ENCODE results near the gene ING5.
"Not testable (repeated sequence)": the region's sequence is repeated elsewhere in the genome, so short reads cannot be mapped to it uniquely, and the experiment has no call there.

ING5 gene

DNA sequence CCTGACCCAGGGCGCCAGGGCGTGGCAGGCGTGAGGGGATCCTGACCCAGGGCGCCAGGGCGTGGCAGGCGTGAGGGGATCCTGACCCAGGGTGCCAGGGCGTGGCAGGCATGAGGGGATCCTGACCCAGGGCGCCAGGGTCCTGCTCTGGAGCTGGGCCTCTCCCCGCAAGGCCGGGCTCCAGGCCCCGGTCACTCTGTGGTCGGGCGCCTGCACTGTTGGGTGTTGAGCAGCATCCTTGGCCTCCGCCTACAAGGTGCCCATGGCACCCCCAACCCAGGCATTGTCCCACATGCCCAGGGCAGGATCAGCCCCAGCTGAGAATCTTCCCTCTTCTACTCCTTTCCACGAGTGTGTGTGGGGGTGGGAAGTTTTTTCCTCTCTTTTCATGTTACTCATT is 41.2 kb downstream of the ING5 start:
- DNase-seq, result not testable (repeated sequence)

DNA sequence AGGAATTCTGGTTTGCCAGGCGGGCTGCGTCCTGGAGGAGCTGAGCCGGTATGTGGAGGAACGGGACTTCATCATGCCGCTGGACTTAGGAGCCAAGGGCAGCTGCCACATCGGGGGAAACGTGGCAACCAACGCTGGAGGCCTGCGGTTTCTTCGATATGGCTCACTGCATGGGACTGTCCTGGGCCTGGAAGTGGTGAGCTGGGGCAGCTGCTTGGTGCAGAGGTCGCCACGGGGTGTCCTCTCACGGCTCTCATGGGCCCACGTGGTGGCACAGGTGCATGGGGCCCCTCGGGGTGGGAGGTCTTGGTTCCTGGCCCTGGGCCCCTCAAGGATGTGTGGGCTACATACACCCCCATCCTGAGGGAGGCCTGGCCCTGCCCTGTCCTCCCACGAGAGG is 41.8 kb downstream of the ING5 start:
- DNase-seq, result no peak

DNA sequence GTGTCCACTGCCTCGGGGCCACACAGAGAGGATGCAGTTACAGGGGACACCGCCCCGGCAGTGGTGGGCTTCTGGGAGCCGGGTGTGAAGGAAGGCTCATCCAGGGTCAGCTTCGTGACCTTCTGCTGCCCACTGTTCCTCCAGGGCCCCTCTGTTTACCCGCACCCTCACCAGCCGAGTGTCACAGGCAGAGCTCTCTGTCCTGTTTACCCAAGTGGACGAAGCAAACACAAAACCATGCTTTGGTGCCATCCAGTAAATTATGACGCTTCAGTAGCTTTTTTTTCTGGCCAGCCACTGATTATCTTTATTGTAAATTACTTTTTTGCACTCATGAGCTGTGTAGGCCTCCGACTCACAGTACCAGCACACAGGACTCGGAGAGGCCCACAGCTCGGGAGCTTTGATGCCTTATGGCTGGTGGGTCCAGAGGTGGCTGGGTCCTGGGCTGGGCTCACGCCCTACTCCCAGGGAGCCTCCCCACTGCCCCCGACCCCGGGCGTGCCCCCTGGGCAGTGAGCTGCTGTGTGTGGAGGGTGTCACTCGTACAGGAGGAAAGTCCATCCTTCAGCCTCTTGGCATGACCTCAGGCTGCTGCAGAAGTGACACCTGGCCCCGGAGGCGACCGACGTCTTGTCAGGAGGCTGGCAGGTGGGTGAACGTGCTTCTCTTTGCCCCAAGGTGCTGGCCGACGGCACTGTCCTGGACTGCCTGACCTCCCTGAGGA is 42.4 kb downstream of the ING5 start:
- no peak for DNase-seq

DNA sequence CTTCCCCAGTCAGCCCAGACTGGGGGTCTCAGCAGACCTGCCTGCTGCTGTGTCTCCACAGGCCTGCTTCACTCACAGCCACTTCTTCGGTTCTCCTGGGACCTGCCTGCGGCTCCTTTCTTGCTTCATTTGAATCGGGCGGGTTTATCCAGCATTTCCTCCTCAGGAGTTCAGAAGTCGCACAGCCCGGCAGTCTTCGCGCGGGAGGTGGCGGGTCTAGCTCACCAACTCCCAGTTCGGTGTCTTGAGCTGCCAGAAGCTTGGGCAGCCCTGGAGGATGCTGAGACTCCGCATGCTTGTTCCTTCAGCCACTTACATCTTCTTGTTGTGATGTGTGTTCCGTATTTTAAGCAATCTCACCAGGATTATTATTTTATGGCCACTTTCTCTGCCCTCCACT is 43.4 kb downstream of the ING5 start:
- no peak for DNase-seq

DNA sequence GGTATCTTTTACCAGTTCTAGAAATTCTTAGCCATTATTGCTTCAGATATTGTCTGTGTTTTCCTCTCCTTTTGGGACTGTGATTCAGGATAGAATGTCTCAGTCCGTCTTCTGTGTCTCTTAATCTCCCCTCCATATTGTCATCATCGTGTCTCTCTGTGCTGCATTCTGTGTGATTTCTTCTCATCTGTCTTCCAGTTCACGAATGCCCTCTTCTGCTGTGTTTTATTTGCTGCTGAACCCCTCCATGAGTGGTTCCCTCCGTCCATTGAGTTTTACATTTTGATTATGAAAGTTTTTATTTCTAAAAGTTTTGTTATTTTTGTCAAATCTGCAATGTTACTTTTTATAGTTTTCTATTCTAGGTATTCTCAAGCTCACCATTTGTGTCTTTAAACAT is 44.2 kb downstream of the ING5 start:
- DNase-seq, result no peak

DNA sequence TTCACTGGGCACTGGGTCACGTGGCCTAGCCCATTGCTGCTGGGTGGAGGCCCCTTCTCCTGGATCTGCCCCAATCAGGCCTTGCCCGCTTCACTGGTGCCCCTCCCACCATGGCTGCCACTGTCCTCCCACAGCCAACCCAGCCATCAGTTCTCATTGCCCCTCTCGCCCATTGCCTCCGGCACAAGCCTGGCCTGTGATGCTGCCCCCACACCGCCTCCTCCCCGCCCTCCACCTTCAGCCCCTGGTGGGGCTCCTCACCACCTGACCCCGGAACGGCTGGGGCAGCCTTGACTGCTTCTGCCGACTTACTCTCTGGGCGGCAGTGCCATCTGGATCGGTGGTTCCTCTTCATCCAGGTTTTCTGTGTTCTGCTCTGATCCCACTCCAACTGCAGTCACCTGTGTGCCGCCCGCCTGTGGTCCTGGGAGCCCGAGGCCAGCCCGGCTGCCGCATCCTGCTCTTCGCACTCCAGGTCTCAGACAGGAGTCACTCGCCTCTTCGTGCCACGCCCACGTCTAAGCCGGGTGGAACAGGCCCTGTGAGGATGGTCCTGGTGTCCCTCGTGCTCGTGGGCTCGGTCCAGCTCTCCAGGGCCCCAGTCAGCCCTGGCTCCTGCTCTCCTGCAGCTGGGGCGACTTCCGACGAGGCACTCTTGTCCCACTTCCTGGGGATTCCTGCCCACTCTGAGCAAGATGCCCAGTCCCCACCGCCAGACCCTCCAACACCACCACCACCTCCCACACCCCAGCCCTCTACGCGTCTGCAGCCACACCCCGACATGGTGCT is 46.8 kb downstream of the ING5 start:
- no peak for DNase-seq

DNA sequence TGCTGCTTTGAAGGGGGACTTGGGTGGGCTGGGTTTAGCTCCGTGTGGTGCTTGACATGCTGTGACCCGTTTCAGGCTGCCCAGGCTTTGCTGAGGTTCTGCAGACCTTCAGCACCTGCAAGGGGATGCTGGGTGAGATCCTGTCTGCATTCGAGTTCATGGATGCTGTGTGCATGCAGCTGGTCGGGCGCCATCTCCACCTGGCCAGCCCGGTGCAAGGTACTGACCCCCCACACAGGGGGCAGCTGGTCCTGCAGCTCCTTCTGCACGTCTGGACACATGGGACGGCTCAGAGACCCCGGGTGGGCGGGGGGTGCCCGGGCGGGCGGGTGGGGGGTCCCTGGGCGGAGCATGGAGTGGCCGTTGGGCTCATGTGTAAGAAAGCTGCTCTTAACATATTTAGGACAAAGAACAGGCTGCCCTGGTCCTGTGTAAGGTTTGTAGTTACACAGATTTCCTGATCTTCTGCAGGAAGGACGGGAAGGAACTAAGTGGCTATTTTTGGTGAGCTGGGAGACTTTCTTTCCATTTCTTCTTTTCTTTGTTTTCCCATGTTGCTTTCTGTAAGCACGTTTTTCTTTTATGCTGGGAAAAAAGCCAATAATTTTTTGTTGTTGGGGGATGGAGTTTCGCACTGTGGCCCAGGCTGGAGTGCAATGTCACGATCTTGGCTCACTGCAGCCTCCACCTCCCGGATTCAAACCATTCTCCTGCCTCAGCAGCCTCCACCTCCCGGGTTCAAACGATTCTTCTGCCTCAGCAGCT is 48.4 kb downstream of the ING5 start:
- DNase-seq, result no peak

DNA sequence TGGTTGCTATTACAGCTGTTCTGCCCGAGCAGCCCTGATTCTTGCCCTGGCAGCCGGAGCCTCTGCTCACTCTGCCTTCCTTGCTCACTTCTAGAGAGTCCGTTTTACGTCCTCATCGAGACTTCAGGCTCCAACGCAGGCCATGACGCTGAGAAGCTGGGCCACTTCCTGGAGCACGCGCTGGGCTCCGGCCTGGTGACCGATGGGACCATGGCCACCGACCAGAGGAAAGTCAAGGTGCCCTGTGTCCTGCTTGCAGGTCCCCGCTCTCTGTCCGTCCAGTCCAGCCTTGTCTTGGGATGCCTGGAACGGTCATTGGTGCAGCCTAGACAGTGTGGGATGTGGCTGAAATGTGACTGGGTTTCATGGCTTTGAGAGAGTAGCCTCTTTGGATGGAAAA is 49.3 kb downstream of the ING5 start:
- DNase-seq, result no peak

DNA sequence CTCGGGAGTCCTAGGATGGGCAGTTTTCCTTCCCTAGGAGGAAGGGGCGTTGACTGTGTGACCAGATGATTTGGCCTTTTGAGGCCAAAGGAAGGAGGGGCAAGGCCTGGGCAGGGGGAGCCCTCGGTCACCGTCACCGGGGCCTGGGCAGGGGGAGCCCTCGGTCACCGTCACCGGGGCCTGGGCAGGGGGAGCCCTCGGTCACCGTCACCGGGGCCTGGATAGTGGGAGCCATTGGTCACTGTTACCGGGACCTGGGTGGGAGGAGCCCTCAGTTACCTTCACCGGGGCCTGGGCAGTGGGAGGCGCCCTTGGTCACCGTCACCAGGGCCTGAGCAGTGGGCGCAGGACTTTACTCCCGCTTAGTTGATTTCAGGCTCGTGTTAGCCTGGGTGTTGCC is 49.9 kb downstream of the ING5 start:
- DNase-seq, result no peak

DNA sequence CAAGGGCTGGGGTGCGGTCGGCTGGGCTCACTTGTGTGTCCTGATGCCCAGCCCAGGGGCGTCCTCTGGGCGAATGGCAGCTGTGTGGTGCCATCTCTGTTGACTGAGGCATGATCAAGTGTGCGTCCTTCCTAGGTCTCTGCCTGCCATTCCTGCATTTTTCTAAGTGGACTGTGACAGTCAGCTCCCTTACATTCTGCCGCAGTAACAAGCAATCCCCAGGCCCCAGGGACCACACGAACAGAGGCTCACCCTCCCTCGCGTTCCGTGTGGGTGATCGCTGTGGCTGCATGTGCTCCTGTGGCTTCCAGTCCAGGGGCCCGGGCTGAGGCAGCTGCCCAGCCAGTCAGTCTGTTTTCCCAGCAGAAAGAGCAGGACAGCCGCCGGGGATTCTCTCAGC is 50.4 kb downstream of the ING5 start:
- no peak for DNase-seq

DNA sequence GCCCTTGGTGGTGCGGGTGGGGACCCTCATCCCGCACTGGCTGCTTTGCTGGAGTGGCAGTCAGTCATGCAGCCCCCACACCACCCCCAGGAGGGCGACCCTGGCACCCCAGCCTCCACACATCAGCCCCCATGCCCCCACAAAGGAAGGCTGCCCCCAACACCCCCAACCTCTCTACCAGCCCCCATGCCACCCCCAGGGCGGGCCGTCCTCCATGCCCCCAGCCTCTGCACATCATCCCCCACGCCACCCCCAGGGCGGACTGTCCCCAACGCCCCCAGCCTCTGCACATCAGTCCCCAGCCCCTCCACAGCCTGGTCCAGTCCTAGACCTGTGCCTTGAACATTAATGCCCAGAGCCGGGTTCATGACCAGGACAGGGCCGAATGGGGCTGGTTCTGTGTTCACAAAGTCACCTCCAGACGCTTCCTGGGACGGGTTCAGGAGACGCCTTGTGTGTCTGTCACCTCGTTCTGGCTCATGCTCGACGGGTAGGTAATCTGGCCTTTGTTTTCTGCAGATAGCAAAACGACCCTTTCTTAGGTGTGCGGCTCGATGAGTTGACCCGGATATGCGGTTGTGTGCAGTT is 50.9 kb downstream of the ING5 start:
- no peak for DNase-seq

DNA sequence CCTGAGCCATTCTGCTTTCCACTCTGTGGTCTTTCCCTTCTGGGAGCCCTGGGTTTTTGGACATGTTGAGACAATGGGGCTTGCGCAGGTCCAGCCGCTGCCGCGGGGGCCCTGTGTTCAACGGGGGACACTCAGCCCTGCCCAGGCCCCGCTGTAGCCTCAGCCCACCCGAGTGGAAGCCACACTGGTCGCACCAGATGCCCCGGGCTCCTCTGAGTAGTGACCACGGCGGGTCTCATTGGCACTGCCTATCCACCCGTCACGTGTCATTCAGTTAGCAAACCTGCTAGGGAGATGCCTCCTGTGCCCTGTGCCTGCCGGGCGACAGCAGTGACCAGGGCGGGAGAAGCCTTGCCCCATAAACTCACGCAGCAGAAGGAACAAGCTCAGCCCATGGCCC is 51.7 kb downstream of the ING5 start:
- DNase-seq, result no peak

DNA sequence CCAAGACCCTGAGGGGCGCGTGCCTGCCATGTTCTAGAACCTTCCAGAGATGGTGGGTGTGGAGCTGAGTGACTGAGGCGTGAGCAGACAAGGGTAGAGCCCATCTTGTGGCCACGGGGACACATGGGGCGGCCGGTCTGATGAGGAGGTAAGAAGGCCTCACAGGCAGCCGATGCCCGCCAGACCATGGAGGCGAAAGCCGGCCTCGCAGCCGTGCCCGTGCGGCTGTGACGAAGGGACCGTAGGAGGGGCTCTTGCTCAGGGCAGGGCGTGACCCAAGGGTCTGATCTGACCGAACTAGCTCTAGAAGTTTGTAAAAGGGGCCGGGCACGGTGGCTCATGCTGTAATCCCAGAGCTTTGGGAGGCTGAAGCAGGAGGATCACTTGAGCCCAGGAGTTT is 52.2 kb downstream of the ING5 start:
- DNase-seq, result no peak

DNA sequence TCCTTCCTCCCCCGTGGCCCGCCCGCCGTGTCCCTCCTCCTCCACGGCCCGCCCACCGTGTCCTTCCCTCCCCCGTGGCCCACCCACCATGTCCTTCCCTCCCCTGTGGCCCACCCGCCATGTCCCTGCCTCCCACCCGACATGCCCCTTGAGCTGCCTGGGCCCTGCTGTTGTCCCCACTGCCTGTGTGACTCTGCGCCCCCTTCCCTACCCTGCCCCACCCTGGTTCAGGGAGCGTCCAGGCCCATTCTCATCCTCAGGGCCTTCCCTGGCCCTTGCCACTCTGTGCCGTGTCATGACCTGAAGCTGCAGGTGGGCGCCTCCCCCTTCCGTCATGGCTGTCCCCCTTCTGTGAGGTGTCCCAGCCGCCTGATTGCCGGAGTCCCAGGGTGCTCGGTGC is 53.3 kb downstream of the ING5 start:
- DNase-seq, result no peak

DNA sequence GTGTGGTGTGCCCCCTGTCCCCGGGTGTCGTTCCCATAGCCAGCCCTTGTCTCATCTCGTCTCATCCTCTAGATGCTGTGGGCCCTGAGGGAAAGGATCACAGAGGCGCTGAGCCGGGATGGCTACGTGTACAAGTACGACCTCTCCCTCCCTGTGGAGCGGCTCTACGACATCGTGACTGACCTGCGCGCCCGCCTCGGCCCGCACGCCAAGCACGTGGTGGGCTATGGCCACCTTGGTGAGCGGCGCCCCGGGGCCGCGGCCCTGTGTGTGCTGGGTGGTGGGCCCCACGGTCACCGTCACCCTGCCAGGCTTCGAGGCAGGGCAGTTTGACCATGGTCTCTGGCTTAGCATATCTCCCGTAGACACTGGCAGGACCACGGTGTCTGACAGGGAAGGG is 53.9 kb downstream of the ING5 start:
- DNase-seq, result no peak

DNA sequence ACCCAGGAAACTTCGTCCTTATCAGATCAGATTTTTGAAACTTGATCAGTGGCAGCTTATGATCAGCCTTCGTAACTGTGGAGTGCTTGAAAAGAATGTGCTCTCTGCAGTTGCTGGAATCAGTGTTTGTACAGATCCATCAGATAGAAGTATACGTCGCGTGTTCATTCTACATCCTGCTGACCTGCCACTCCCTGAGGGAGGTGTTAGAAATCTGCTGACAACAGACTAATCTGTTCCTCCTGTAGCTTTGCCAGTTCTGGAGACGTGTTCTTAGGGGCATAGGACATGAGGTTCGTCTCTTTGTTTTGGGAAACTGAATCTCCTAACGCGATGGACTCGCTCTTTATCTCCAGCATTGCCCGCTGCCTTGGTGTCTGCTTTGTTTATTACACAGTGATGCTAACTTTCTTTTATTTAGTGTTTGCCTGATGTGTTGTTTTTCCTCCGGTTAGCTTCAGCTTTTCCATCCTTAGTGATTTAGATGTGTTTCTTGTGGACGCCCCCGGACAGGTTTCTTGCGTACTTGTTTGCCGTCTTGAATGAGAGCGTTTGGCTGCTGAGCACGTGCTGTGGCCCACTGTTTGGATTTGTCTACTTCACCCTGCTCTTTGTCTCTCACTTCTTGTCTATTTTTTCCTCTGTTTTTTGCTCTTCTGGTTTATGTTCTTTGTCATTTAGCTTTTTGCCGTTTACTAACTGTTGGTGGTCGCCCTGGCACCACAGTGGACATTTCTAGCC is 57.4 kb downstream of the ING5 start:
- DNase-seq, result no peak

DNA sequence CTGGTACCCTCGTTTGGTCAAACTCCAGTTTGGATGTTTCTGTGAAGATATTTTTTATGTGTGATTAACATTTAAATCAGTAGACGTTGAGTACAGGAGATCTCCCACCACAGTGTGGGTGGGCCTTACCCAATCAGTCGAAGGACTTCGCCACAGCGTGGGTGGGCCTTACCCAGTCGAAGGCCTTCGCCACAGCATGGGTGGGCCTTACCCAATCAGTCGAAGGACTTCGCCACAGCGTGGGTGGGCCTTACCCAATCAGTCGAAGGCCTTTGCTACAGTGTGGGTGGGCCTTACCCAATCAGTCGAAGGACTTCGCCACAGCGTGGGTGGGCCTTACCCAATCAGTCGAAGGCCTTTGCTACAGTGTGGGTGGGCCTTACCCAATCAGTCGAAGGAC is 58.1 kb downstream of the ING5 start:
- not testable (repeated sequence) for DNase-seq

DNA sequence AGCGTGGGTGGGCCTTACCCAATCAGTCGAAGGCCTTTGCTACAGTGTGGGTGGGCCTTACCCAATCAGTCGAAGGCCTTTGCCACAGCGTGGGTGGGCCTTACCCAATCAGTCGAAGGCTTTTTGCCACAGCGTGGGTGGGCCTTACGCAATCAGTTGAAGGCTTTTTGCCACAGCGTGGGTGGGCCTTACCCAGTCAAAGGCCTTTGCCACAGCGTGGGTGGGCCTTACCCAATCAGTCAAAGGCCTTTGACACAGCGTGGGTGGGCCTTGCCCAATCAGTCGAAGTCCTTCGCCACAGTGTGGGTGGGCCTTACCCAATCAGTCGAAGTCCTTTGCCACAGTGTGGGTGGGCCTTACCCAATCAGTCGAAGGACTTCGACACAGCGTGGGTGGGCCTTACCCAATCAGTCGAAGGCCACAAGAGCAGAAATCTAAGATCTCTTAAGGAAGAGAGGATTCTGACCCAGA is 58.5 kb downstream of the ING5 start:
- no peak for DNase-seq

DNA sequence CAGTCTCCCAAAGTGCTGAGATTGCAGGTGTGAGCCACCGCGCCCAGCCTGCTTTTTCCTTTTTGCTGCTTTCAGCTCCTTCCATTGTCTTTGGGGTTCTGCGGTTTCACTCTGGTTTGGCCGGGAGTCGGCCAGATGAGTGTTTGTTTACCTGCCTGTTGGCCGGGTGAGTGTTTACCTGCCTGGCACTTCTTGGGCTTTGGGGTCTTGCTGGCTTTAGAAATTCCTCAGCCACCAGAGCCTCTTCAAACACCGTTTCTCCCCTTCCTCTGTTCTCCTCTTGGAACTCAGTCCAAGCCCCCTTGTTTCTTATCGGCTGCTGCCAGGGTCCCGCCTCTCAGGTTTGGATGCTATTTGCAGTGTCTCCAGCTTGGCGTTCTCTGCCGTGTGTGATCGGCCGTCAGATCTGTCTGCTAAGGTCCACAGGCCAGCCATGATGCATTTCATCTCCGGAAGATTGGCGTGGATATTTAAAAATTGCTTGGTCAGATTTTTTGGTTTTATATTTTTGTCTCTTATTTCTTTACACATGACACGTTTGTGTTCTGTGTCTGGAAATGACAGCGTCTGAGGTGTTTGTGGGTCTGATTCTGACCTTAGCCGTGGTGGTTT is 60.6 kb downstream of the ING5 start:
- DNase-seq, result no peak

DNA sequence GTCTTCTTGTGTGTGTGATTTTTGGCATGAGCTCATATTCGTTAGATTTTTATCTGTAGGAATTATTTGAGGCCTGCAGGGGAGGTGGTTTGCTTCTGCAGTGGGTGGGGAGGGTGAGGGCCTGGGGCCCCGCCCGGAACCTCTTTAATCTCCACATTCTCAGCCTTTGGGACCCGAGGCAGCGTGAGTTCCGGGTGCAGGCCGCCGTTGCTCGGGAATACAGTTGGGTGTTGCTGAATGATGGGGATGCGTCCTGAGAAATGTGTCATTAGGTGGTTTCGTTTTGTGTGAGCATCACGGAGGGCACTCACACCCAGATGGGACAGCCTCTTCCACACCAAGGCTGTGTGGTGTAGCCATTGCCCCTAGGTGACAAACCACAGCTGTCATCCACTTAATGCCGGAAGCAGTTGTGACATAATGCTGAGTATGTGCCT is 61.1 kb downstream of the ING5 start:
- no peak for DNase-seq

DNA sequence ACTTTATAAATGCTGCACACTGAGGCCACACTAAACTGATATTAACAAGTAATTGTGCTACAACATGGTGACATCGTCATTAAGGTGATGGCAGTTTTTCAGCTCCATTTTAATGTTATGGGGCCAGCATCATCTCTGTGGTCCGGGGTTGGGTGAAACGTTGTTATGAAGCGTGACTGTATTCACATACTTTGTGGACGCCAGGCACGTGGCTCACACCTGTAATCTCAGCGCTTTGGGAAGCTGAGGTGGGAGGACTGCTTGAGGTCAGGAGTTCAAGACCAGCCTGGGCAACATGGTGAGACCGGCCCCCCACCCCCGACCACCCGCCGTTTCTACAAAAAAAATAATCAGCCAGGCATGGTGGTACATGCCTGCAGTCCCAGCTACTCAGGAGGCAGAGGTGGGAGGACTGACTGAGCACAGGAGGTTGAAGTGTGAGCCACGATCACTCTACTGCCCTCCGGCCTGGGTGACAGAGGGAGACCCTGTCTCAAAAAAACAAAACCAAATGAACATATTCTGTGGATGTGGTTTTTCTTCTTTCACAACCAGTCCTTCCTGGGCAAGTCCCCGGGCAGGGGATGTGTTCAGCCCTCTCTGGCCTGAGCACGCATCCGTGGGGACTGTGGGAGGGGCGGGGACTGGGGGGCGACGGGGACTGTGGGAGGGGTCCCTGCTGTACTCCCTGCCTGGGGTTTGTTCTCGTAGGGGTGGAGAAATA is 61.9 kb downstream of the ING5 start:
- no peak for DNase-seq

Measured in cortex of kidney (tissue), 1 donor.